Activated T-cell treated with anti-CD3 and anti-CD28 coated beads for 24 hours (primary cell): ENCODE data around the gene ZCCHC3.
A peak's percentile ranks its signal among the peaks of the same experiment; 100 is the strongest.
"Not testable (repeated sequence)": the region's sequence is repeated elsewhere in the genome, so short reads cannot be mapped to it uniquely, and the experiment has no call there.

Experiments used
- DNase-seq: peaks from one replicate; pipeline ENCODE4 v3.0.0-alpha.2; 2020; ENCODE audit warnings: low read depth

Gene ZCCHC3, protein sequence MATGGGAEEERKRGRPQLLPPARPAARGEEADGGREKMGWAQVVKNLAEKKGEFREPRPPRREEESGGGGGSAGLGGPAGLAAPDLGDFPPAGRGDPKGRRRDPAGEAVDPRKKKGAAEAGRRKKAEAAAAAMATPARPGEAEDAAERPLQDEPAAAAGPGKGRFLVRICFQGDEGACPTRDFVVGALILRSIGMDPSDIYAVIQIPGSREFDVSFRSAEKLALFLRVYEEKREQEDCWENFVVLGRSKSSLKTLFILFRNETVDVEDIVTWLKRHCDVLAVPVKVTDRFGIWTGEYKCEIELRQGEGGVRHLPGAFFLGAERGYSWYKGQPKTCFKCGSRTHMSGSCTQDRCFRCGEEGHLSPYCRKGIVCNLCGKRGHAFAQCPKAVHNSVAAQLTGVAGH

GRCh38 chr20:297098-297924, at the start of gene ZCCHC3:
Gene ZCCHC3, plus strand, starts transcription at chr20:297570. Its CDS starts 17 bp downstream, at chr20:297587.
- DNase-seq, result peak; percentile 76

DNA sequence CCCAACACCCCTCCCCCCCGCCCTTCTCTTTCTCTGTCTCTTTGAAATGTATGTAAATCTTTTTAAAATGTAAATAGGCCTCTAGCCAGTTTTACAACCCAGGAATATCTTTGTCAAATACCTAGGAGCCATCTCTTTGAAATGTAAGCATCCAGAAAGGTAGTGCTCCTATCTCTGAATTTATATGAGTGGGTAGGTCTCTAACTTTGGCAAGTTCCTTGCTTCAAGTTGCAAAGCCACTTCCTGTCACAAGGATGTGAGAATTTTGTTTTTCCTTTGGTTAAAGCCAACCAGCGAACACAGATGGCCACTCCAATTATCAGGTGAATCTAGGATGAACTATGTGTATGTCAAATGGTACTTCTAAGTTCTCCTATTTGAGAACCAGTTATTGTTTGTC, 46.0 kb upstream of the ZCCHC3 start:
- no peak for DNase-seq

- no peak for DNase-seq
Measured at GRCh38 chr20:252801-253200, 44.6 kb upstream of the ZCCHC3 start.

DNA sequence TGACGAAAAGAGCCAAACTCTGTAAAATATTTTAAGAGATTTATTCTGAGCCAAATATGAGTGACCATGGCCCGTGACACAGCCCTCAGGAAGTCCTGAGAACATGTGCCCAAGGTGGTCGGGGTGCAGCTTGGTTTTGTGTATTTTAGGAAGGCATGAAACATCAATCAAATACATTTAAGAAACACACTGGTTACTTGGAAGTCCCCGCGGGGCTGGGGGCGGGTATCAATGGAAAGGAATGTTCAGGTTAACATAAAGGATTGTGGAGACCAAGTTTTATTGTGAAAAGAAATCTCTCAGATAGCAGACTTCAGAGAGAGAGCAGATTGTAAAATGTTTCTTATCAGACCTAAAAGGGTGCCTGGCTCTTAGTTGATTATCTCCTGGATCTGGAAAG, 43.9 kb upstream of the ZCCHC3 start:
- DNase-seq, result not testable (repeated sequence)

DNA sequence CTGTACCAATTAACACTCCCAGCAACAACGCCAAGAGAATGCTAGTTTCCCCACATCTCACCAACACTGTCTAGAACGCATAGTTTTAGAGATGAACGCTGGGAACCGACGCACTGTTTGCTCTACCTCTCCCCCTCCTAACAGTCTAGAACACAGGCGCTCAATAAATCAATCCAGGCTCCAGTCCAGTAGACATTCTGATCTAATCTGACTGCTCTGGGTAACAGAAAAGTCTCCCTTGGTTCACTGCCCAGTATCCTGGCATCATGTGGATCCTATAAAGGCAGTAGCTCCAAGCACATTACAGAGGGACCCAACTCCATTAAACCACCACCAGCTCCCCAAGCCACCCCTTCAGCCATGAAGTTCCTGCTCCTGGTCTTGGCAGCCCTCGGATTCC, 40.0 kb upstream of the ZCCHC3 start, which contains the start of gene DEFB132:
DEFB132 (plus strand) TSS at position 306 of the 400 bp plus-strand sequence; CDS start at position 361, 55 bp downstream.
- no peak for DNase-seq

- DNase-seq, result no peak
Measured at GRCh38 chr20:258269-258858, 39.0 kb upstream of the ZCCHC3 start.

DNA sequence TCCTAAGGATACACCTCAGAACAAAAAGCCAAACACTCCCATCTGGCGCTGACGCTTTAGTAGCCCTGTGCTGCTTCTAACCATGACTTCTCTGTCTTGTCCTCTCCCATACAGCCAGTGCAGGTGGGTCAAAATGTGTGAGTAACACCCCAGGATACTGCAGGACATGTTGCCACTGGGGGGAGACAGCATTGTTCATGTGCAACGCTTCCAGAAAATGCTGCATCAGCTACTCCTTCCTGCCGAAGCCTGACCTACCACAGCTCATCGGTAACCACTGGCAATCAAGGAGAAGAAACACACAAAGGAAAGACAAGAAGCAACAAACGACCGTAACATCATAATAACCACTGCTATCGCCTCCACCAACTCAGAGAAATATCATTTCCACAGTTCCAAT, 38.4 kb upstream of the ZCCHC3 start:
- DNase-seq, result no peak

GRCh38 chr20:259981-260380, 37.4 kb upstream of the ZCCHC3 start:
- no peak for DNase-seq

DNA sequence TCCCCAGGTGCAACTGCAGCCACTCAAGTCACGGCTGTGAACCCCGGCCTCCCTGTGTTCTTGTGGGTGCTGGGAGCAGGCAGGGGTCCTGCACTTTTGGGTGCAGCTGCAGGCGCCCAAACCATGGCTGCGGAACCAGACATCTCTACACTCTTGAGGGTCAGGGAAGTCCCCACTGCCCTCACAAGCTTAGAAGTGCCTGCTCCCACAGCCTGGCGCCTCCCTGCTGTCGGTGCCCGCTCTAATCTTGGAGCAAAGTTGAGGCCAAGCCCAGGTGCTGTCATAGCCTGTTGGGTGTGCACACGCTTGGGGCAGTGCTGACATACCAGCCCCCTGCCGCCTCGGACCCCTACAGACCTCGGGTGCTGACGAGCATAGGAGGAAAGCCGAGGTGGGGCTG, 33.7 kb upstream of the ZCCHC3 start:
- DNase-seq, result no peak

GRCh38 chr20:266596-267562, 30.5 kb upstream of the ZCCHC3 start:
- DNase-seq, result peak; percentile 86

DNA sequence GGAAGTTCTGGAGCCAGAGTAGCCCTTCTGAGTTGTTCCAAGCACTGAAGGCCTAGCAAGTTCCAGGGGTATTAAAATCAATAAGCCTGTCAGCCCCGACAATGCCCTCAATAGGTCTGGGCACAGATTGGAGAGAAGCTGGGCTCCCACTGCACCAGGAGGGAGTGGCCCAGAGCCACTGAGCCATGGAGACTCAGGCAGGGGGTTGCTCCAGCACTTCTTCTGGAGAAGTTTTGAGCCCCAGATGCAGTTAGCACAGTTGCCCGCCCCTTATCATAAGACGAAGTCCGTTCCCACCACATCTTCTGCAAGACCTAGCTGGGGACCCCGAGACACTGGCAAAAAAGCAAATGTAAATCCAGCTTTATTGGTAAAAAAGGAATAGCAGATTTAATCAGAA, 26.9 kb upstream of the ZCCHC3 start:
- DNase-seq, result no peak

DNA sequence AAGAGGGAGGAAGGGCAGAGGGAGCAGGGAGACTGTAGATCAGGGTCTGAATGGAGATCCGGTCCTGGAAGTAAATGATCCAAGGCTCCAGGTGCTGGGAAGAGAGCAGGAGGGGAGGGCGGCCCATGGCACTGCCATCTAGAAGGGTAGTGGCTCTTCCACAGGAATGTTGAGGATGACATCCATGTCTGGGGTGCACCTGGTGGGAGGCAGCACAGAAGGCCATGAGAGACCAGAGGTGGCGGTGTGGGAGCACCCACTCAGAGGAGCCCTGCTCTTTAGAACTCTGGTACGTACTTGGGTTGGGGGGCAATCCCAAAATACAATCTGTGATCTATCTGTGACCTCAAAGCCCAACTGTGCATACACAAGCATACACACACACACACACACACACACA, 26.3 kb upstream of the ZCCHC3 start:
- DNase-seq, result no peak

GRCh38 chr20:271528-271927, 25.8 kb upstream of the ZCCHC3 start:
- no peak for DNase-seq

GRCh38 chr20:272718-273117, 24.7 kb upstream of the ZCCHC3 start:
- DNase-seq, result no peak

DNA sequence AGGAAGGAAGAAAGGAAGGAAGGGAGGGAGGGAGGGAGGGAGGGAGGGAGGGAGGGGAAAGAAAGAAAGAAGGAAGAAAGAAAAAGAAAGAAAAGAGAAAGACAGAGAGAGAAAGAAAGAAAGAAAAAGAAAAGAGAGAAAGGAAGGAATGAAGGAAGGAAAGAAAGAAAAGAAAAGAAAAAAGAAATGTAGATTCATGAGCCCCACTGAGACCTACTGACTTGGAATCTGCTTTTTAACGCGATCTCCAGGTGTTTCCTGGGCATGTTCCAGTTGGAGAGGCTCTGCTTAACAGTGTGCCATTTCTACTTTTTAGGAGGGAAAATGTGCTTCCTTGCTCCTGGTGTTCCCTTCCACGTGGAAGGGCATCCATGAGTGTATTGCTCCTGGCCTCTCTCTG, 23.5 kb upstream of the ZCCHC3 start:
- no peak for DNase-seq

DNA sequence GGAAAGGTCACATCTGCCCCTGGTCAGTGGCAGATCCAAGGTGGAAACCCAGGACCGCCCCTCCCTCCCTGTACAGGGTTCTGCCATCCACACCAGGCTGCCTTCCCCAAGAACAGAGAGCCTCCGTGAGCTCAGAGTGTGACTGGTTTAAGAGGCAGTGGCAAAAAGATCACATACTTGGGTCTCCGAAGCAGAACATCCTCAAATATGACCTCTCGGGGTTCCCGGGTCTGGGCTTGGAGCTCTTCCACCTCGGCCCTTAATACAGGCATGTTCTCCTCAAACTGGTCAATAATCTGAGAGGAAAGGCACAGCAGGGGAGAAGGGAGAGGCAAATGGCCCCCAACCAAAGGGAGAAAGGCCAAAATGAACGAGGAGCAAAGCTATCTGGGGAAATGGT, 21.6 kb upstream of the ZCCHC3 start:
- DNase-seq, result no peak

- DNase-seq, result no peak
Measured at GRCh38 chr20:276620-277495, 20.5 kb upstream of the ZCCHC3 start.

- no peak for DNase-seq
Measured at GRCh38 chr20:277496-277781, 19.9 kb upstream of the ZCCHC3 start.

- DNase-seq, result no peak
Measured at GRCh38 chr20:278181-278580, 19.2 kb upstream of the ZCCHC3 start.

DNA sequence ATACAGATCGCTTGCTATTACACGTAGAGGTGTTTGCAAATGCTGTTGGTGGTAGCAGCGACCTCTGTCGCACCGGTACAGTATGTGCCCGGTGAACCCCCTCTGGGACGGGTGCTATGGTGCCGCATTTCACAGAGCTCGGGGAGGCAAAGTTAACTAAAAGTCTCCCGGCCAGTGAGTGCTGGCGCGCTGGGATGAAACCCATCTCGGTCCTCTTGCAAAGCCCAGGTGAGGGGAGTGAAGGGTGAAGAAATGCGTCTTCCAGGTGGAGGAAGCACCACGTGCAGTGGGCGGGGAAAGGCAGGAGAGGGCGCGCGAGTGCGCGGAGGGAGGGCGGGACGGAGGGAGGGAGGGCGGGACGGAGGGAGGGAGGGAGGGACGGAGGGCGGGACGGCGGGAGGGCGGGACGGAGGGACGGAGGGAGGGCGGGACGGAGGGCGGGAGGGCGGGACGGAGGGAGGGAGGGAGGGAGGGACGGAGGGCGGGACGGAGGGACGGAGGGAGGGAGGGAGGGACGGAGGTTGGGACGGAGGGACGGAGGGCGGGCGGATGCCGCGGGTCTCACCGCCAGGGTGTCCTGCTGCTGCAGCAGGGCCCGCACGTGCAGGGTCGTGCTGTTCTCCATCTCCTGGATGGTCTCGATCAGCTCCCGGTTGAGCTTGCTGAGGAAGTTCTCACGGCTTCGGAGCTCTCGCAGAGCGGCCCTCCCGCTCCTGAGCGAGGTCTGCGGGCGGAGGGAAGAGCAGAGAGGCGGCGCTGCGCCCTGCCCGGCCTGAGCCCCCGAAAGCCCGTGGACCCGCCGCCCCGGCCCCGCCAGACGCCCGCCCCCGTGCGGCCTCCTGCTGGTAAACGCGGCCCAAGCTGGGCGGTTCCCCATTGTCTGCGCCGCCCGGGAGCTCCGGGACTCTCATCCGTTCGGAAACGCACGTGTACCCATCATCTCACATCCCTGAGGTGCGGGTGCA, 18.5 kb upstream of the ZCCHC3 start:
- no peak for DNase-seq
